Right renal cortex interstitium (tissue), 3 donors: ENCODE results near the gene MYO7B. TPM values are rescaled to one million over a fixed set of nuclear protein-coding genes. Genes with fewer than 3 reads are reported as not detected.

ENCODE experiments used
- DNase-seq, 3 donors: peaks; one replicate each; pipeline ENCODE4 v3.0.0-alpha.2; 2013; ENCODE audit warnings: low read depth in 3 of 3, low spot score in 2 of 3
- polyA plus RNA-seq, 3 donors: library from polyadenylated mRNA; unstranded; fragments of 120-200 nt; gene quantifications; one replicate each; pipeline ENCODE4 v1.2.1, GENCODE V29; 2013; ENCODE audit not compliant: insufficient read length in 3 of 3

MYO7B gene
- polyA plus RNA-seq, 3 donors: 18.0 to 22.3 (median 19.9) TPM

DNA sequence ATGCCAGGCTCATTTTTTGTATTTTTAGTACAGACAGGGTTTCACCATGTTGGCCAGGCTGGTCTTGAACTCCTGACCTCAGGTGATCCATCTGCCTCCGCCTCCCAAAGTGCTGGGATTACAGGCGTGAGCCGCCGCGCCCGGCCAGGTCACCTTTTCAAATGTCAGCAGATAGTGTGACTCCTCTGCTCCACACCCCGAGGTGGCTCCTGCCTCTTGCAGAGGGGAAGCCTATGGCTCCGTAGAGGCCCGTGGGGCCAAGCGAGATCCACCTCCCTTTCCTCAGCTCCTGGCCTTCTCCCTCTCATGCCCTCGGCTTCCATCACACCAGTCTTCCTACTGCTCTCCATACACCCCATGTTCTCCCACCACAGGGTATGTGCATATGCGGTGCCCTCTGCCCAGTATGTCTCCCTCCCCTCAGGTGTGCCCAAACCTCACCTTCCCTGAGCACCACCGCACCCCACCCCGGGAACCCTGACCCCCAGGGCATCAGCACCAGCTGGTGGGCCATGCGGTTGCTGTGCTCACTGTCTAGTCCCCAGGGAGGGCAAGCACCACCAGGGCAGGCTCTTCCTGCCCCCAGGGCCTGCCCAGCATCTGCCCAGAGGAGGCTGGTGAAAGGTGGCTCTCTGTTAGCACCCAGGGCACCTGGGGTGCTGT, 121.2 kb downstream of the MYO7B start:
- DNase-seq: no peak

- no peak for DNase-seq
Measured at GRCh38 chr2:127657232-127657595, 121.7 kb downstream of the MYO7B start.

- DNase-seq: no peak
Measured at GRCh38 chr2:127658146-127658545, 122.7 kb downstream of the MYO7B start.

DNA sequence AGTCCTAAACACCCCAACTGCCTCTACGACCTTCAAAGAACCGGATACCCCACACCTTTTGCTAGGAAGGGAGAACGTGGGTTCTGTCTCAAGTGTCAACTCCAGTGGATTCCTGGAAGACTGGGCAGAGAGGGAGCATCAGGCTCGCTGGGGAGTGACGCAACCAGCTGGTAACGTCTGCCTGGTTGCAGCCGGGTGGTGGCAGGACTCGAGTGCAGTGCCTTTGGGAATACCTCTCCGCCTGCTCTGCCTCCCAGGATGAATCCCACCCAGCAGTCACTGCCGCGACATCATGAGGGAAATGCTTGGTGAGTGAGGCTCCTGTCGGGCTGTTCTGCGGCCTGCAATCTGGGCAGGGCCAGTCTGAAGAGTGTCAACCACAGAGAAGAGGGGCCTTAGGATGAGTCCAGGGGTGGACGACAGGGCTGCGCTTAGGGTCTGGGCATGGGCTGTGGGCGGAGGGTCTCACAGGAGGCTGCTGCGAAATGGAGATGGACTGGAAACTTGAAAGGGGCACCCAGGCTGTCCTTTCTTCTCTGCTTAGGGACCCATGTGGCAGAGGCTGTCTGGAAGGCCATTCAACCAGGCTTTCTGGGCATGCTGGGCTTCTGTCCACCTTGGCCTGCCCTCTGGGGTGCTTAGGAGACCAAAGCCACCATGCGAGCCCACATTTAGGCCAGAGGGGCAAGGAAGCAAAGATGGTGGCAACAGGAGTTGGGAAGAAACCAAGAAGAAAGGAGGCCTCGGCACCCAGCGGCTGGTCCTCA, 123.3 kb downstream of the MYO7B start:
- DNase-seq: no peak

- DNase-seq: no peak
Measured at GRCh38 chr2:127659408-127660290, 124.2 kb downstream of the MYO7B start.

- no peak for DNase-seq
Measured at GRCh38 chr2:127660291-127660578, 124.8 kb downstream of the MYO7B start.

GRCh38 chr2:127661072-127661649, 125.7 kb downstream of the MYO7B start:
- no peak for DNase-seq

DNA sequence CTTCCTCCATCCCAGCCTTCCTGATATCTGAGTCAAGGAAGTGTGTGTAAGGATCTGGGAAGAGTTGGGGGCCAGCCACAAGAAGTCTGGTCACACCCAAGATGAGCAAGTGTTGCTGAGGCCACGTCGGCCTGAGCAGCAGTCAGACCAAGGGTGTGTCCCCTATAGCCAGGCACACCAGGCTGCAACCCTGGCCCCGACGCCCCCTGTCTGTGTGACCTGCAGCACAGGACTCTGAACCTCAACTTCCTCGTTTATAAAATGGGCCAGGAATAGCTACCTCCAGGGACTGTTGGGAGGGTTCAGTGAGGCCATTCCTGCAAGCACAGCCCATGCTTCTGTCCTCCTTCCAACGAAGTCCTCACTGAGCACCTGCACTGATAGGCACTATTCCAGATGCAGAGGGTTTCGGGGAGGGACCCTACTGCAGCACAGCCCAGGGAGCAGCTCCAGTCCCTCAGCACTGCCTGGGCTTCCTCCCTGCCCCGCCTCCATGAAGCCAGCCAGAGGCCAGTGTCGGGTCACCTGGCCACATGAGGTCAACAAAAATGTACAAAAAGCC, 126.5 kb downstream of the MYO7B start:
- no peak for DNase-seq

DNA sequence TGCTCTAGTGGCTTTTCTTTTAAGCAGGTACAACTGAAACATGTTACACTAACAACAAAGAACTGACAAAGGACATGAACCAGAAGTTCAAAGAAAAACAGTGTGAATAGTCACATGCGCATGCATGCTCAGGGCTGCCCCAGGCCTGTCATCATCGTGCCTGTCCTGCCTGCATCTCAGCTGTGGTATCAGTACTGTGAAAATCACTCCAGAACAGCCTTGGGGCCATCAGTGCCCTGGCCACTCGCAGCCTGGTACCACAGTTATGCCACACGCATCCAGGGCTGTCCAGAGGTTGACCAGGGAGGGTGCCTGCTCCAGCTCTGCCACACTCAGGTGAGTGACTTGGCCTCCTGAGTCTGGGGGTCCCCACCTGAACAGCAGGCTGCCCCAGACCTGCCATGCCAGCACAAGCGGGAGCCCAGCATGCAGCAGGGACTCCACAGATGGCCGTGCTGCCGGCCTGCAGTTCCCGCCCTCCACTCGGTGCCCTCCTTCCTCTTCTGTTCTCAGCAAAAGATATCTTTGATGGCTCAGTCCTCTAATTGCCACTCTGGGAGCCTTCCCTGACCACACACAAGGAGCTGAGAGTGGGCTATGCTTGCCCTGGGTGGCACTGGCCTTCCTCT, 127.6 kb downstream of the MYO7B start:
- no peak for DNase-seq

DNA sequence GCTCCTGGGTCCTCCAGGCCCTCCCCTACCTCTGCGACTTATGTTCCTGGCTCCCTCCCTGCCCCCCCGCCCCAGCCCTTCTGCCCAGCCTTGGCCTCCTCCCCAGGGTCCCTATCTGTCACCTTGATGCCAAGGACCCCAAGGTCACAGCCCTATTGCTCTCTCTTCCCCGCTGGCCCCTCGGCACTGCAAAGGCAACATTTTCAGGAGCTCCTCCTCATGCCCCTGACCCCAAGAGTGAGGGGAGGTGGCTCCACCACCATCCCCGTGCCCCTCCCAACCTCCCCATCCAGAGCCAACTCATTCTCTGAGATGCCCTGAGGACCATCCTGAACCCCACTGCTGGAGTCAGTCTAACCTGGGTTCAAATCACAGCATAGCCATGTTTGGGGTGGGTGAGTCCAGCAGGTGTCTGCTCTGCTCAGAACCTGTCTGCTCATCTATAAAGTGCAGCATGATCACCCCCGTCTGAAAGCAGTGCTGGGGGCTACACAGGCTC, 128.1 kb downstream of the MYO7B start:
- no peak for DNase-seq

DNA sequence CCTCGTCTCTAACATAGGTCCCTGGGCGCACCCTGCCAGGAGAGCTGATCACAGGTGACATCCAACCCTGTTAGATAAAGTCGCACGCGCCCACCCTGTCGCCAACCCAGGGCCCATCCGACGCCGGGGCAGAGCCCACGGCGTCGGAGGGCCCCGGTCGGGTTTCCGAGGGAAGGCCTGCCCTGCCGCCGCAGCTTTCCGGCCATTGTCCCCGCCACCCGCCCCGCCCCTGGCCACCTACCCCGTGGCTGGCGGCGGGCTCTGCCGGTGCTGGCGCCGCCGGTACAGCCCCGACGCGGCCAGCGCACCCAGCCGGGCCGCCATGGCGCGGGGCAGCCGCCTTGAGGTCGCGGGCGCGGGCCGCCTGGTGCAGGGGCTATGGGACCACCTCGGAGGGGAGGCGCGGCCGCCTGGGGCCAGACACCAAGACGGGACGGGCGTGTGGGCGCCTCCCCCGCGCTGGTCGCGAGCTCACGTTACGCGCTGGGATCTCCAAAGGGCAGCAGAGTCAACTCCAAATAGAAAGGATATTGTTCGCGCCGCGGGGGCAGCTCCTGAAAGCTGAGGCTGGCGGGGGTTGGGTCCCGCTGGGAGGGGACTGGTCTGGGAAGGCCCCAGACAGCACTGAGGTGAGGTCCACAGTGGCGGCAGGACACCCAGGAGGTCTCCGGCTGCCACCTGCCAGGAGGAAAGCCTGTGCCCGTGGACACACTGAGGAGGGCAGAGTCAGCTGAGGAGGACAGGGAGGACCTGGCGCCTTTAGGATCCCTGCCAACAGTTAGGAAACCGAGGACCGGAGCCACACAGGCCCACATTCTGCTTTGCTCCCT, 128.8 kb downstream of the MYO7B start:
- DNase-seq: no peak

DNA sequence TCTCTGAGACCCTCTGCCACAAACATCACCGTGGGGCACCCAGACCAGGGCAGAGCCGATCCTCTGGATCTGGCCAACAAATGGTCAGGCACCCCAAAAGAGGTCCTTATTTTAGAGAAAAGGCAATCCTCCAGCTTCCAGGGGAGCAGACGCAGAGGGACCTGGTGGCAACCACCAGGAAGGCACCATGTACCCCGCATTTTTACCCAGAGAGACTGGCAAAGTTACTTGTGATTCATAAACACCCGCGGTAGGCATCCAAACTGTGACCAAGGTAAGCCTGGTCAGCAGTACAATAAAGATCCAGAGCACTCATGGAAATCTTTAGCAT, 129.4 kb downstream of the MYO7B start:
- no peak for DNase-seq

DNA sequence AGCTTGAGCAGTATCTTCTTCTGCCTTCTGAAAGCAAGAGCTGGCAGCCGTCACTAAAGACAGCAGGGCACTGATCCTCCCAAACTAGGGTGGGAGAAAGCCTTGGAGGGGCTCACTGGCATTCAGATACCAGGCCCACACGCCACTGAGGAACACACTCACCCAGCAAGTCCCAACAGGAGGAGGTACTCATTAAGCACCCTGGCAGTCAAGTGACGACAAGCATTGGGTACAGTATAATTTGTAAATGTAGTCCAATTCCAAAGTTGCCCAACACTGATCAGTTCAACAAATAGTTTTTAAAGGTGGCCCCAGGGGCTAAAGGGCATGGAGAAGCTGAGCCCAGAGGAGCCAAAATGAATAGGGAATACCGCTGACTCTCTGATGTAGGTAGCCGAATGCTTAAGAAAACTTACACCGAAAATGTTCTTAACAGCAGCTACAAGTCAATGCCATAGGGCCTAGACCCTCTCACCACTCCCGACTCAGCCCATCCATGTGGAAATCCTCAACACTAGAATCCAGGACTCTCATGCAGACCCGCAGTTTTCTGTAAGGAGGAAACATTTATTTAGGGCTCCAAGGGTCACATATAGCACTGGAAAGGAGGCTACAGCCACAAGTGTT, 129.9 kb downstream of the MYO7B start:
- DNase-seq: no peak

GRCh38 chr2:127669056-127669455, 133.6 kb downstream of the MYO7B start:
- no peak for DNase-seq

- DNase-seq: no peak
Measured at GRCh38 chr2:127670055-127670956, 134.8 kb downstream of the MYO7B start.

DNA sequence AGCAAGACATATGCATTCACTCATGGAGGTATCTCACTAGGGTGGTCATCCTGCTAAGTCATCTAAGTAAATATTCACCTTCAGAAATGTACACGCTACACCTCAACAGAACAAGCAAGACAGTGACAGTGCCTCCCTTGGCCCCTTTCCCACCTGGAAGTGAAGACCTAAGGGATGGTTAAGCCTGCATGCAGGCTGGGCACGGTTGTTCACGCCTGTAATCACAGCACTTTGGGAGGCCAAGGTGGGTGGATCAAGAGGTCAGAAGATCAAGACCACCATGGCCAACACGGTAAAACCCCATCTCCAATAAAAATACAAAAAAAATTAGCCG, 135.4 kb downstream of the MYO7B start:
- DNase-seq: no peak

DNA sequence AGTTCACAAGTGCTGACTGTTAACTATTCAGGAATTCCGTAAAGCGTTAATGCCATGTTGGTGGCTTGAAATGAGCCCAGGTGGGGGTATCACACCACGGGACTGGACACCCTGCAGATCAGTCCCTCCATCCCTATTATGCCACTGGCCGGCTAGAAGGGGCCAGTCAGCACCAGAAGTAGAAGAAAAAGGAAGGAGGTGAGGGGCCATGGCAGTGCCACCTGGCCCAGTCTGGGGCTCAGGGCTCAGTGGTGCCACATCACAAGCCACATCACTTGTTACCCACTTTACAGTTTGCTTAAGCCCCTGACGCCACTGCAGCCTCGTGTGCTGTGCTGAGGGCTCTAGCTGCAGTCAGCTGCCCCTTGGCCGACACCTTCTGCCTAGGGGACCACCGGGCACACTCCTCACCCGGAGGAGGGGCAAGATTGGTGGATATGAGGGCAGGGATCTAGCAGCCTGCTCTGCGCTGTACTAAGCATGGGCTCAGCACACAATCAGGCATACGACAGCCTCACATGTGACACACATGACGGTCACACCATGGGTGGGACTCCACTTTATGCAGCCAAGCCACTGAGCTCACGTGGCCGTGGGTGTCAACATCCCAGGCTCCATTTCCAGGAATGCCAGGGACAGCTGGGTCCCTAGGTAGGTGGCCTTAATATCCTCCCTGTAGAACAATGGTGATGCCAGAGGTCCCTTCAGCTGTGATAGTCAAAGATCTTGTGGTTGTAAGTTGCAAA, 136.2 kb downstream of the MYO7B start:
- DNase-seq: no peak
